ENCODE measurements around the gene CD300LG.

The CD300LG gene

GRCh38 chr17:43826206-43826605, 20.8 kb upstream of the CD300LG start:
- DNase-seq = no peak

DNA sequence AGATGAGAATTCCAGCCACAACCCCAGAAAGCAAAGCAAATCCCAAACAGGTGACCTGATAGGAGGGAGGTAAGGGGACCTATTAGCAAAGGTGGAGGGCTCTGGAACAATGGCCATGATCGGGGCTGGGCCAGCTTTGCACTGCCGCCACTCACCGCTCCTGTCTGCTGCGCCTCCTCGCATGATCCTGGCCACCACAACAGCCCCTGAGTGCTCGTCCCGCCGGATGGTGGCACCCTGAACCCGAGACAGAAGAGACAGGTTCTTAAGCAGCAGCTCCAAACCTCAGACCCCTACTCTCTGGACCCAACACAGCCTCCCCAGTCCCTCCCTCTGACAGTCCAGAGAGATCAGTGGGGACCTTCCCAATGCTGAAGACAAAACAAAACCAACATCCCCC, 19.4 kb upstream of the CD300LG start:
- DNase-seq = no peak

- DNase-seq = no peak
These were observed 17.2 kb upstream of the CD300LG start for GRCh38 chr17:43829738-43830137.

DNA sequence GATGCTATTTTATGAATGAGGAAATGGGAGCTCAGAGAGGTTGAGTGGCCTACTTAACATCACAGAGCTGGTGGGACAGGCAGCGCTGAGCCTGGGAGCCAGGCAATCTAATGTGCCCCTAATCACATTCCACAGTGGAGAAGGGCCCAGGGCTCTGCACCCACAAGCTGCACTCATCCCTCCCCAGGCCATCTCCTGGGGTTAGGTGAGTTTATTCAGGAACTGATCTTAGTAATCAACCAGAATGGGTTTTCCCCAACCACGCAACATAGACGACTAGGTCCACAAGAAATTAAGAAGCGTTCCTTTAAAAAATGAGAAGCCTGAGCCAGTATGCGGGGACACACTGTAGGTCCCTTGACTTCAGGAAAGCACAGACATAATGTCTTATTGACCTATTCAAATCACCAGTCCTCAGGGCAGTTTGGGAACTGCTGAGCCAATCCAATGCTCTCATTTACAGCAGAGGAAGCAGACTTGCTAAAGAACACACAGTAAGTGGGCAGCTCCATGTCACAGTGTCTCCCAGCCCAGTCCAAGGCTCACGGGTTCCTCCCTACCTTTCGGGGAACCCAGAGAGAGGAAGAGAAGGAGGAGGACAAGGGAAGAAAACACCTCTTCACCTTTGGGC, 16.4 kb upstream of the CD300LG start:
- no peak for DNase-seq

- DNase-seq = no peak
These were observed 15.3 kb upstream of the CD300LG start for GRCh38 chr17:43831633-43832032.

DNA sequence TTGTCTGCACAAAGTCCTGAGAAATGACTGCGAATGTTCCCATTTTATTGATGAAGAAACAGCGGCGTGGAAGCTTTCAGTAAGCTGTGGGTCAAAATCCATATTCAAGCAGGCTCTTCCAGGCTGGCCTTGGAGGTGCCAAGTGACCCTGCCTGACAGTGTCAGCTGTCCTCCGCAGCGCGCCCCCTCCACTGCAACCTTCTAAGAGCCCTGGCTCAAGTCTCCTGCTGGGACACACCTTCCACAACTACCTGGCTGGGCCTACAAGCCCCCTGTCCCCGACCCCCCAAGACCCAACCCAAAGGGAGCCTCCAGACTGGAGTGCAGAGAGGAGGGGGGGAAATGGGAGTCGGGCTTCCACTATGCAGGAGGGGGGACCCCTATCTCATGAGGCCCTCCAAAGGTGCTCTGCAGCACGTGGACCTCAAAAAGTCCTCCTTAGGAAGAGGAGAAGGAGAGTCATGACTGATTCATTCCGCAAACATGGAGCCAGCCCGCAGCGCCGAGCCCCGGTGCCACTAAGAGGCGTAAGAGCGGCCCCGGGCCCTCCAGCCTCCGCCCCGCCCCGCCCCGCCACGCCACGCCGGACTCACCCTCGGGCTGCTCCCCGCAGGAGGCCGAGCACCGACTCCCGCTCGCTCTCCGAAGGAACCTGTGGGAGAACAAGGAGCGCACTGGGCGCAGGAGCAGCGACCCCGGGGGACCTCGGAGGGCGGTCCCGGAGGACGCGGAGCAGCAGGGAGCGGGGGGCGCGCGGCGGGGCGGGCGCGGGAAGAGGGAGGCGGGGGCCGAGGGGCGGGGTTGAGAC, 14.6 kb upstream of the CD300LG start:
- no peak for DNase-seq

DNA sequence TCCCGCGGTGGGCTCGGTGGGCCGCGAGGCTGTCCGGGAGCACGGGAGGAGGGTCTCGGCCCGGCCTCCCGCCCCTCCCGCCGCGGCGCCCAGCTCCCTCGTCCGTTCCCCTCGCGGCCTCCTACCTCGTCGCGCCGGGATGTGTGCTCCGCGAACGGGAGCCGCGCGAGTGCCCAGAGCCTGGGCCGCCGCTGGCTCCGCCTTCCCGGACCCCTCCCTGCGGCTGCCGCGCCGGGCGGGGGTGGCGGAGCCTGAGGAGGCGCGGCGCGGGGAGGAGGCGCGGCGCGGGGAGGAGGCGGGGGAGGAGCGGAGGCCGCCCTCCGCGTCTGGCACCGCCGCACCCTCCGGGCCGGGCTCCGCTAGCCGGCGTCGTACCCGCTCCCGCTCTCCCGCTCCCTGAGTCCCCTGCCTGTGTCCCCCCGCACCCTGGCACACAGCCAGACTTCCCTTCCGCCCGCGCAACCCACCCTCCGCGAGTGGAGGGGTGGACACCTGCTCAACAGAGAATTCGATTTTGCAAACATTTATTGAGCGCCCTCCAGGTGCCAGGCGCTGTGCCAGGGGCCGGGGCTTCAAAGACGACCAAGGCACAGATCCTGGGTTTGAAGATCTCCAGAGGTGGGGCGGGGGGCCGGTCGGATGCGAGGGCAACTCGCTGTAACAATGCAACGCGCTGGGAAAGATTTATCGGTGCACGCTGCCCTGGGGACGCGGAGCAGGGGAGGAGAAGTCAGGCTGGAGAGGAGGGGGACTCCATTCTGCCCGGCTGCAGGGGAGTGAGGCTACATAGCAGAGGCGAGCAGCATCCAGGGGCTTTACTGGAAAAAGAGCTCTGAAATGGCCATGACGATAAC, 13.8 kb upstream of the CD300LG start, which contains the start of gene MPP3:
MPP3 (minus strand) TSS at position 171 of the 854 bp plus-strand sequence. CDS start 1,240 bp downstream, outside the sequence.
- peak; percentile 35 for DNase-seq

DNA sequence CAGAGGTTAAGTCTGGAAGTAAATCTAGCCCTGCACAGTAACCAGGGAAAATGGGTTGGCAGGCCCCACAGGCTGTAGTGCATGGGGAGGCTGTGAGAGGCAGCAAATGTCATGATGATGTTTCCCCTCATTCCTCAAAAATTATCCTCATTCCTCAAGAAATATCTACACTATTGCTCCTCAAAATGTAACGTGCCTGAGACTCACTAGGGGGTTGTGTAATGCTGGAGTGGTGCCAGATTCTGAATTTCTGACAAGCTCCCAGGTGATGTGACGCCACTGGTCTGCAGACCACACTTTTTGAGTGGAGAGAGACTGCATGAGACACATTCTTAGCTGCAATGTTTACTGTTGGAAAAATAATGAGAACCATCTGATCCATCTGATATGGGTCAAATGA, 12.9 kb upstream of the CD300LG start:
- no peak for DNase-seq

DNA sequence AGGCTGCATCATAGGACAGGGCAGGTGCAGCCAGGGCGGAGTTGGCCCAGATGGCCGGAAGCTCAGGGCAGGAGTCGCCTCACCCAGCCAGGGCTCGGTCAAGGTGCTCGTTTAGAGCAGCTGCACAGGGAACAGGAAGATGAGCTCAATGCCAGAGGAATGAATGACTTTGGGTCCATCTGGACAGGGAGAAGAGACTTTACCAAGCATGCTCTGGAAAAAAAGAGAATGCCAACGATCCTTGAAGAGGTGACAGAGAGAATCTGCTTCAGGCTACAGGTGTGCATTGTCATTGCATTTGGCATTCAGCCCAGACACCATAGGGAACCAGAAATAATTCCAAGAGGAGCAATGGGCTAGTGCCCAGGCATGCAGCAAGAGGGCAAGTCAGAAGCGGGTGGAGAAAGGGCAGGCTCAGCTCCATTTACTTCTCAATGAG, 7.3 kb upstream of the CD300LG start:
- DNase-seq = no peak

DNA sequence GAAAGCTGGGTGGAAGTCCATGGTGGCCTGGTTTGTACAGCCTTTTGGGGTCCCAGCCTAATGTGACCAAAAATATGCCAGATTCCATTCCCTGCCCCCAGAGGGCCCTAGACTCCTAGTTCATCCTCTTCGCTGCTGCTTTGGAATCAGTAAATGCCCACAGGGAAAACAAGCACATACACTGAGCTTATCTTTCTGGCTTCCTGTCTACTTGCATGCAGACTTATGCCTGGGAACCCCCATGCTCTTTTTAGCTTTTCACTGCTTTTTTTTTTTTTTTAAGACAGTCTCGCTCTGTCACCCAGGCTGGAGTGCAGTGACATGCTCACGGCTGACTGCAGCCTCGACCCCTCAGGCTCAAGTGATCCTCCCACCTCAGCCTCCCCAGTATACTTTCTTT, 6.2 kb upstream of the CD300LG start:
- DNase-seq = no peak

DNA sequence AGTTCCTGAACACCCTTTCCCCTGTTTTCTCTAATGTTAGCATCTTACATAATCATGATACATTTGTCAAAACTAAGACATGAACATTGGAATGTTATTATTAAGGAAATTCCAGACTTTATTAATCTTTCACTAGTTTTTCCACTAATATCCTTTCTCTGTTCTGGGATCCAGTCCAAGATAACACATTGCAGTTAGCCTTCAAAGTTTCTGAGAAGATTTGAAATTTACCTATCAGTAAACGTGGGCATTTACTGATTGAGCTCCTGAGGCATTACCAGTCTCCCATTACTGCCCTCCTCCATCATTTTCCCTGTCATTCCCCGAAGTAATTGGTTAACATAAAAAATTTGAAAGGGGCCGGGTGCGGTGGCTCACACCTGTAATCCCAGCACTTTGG, 5.7 kb upstream of the CD300LG start:
- DNase-seq = no peak

- peak; percentile 80 for DNase-seq
These were observed 4.6 kb upstream of the CD300LG start for GRCh38 chr17:43842091-43842974.

GRCh38 chr17:43842975-43843325, 4.0 kb upstream of the CD300LG start:
- DNase-seq = no peak

DNA sequence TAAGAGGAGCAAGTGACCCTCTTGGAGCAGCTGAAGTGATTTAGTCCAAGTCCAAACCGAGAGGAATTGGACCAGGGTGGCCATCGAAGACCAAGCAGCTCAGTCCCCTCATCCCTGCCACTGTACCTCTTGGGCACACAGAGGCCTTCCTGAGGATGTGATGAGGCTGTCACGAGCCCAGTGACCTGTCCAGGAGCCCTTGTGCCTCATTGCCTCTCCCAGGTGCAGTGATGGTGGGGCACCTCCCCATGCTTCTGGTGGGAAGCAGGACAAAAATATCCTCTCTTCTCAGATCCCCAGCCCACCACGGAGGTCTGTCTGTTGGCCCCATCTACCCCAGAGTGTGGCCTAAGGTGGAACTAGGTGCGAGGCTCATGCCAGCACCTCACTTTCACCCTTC, 2.7 kb upstream of the CD300LG start:
- no peak for DNase-seq

- DNase-seq = no peak
These were observed 1.2 kb upstream of the CD300LG start for GRCh38 chr17:43845766-43846165.

GRCh38 chr17:43846221-43846712, 709 bp upstream of the CD300LG start:
- peak; percentile 55 for DNase-seq

GRCh38 chr17:43848601-43849000, 1.6 kb downstream of the CD300LG start:
- DNase-seq = no peak

DNA sequence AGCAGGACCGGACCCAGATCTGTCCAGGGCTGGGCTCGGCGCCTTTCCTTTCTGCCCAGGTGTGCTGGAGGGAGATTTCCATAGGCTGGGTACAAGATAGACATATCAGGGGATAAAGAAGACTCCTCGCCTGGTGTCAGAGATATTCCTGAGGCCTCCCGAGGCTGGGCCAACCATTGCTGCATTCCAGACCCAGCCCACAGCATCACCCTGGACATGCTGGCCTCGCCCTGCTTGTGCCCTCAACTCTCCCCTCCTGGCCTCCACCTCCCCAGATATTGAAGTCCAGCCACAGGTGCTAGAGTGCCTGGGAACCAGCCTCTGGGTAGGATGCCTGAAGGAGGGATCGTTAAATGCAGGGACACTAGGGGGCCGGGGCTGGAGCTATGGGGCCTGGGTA, 2.1 kb downstream of the CD300LG start:
- no peak for DNase-seq

GRCh38 chr17:43852571-43852970, 5.6 kb downstream of the CD300LG start:
- no peak for DNase-seq

- DNase-seq = no peak
These were observed 6.6 kb downstream of the CD300LG start for GRCh38 chr17:43853546-43853945.

- no peak for DNase-seq
These were observed 7.5 kb downstream of the CD300LG start for GRCh38 chr17:43854498-43854897.

DNA sequence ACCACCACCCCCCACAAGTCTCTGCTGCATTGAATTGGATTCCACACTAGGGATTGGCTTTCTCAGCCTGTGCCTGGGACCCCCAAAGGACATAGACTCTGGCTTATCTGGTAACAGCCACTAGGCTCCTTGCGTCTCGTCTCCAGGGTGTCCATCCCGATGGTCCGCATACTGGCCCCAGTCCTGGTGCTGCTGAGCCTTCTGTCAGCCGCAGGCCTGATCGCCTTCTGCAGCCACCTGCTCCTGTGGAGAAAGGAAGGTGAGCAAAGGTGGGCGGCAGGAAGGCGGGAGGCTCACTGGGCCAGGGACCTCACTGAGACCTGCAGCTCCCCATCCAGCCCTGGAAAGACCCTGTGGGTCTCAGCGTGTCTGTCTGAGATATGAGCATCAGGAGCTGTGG, 8.1 kb downstream of the CD300LG start:
- DNase-seq = no peak

Measured in GDM1 (cell line).